GM06990 (cell line): ENCODE results near the gene LARGE1.

Experiments used
- DNase-seq: peaks from one replicate; pipeline ENCODE4 v3.0.0-alpha.2; 2011; ENCODE audit not compliant: insufficient read length; ENCODE audit errors: extremely low read depth
- H3K27me3 ChIP-seq: replicated peaks from 2 replicates; pipeline ENCODE4 v1.6.0; 2011; ENCODE audit warnings: low read length; ENCODE audit not compliant: control insufficient read depth, insufficient read depth
- H3K36me3 ChIP-seq: 2 replicates; pipeline ENCODE4 v1.5.1; 2011; ENCODE audit warnings: low read length; ENCODE audit not compliant: control insufficient read depth, insufficient read depth
- H3K4me3 ChIP-seq: replicated peaks from 2 replicates; pipeline ENCODE4 v1.5.1; 2011; ENCODE audit warnings: low read depth, mild to moderate bottlenecking, control low read depth, low read length
- CTCF ChIP-seq: IDR thresholded peaks from 2 replicates; pipeline ENCODE4 v1.5.1; 2011; ENCODE audit warnings: low read length, control low read depth, mild to moderate bottlenecking, inconsistent platforms; ENCODE audit not compliant: insufficient read depth, poor library complexity, severe bottlenecking

LARGE1 gene

GRCh38 chr22:33919391-33920196, 682 bp downstream of the LARGE1 start:
- peak; percentile 70 for DNase-seq

GRCh38 chr22:33918676-33919365, 1.5 kb downstream of the LARGE1 start:
- Histone ChIP-seq H3K27me3 (no peaks in the 10 kb centered on the region), H3K4me3 (peak overlapping the region; percentile 77), H3K36me3 (no peaks in the 10 kb centered on the region)
- DNase-seq: no peak
- no peak for TF ChIP-seq CTCF

More at GRCh38 chr22:33919391-33920196, 682 bp downstream of the LARGE1 start:
- no peaks in the 10 kb centered on the region for H3K36me3 ChIP-seq
- peak overlapping the region; percentile 77 for H3K4me3 ChIP-seq
- no peaks in the 10 kb centered on the region for H3K27me3 ChIP-seq
- no peak for TF ChIP-seq CTCF

GRCh38 chr22:33917744-33918406, 2.4 kb downstream of the LARGE1 start:
- TF ChIP-seq CTCF: peak; percentile 67
- Histone ChIP-seq H3K4me3 (no peak overlapping the region; the same call in 1 of the 2 replicates), H3K27me3 (no peaks in the 10 kb centered on the region), H3K36me3 (no peaks in the 10 kb centered on the region)
- no peak for DNase-seq

GRCh38 chr22:33914699-33915098, 5.6 kb downstream of the LARGE1 start:
- DNase-seq: no peak
- H3K4me3 ChIP-seq: no peak overlapping the region
- no peaks in the 10 kb centered on the region for H3K27me3 ChIP-seq
- H3K36me3 ChIP-seq: no peaks in the 10 kb centered on the region
- TF ChIP-seq CTCF: no peak

GRCh38 chr22:33914131-33914530, 6.1 kb downstream of the LARGE1 start:
- Histone ChIP-seq H3K36me3 (no peaks in the 10 kb centered on the region), H3K27me3 (no peaks in the 10 kb centered on the region), H3K4me3 (no peak overlapping the region)
- no peak for TF ChIP-seq CTCF
- DNase-seq: no peak
